Heart left ventricle (tissue), 16 donors: Measurements from ENCODE around the gene LPP. TPM values are rescaled to one million over a fixed set of nuclear protein-coding genes. Genes with fewer than 3 reads are reported as not detected.
A peak's percentile ranks its signal among the peaks of the same experiment; 100 is the strongest.

Experiments used
- ATAC-seq, 4 donors: fragments of 200-7000 bp; cut with Tn5 transposase; one replicate each; pipeline ENCODE4 v1.9.1; 2020 to 2022; ENCODE audit warnings: moderate library complexity in 4 of 4, mild to moderate bottlenecking in 3 of 4, moderate number of reproducible peaks in 1 of 4
- DNase-seq, 5 donors: peaks; one replicate each; pipeline ENCODE4 v3.0.0-alpha.2; 2020
- H3K27ac ChIP-seq, 12 donors: fragments of 200-600 bp; sonication (generic) in 4 of 12; one replicate each; pipeline versions ENCODE4 v1.5.0 to v1.8.0; 2016 to 2022; ENCODE audit warnings: mild to moderate bottlenecking in 2 of 12
- H3K27me3 ChIP-seq, 9 donors: fragments of 200-600 bp; sonication (generic) in 2 of 9; one replicate each; pipeline versions ENCODE4 v1.5.1 to v1.8.0; 2016 to 2022; ENCODE audit warnings: mild to moderate bottlenecking in 3 of 9
- H3K36me3 ChIP-seq, 9 donors: fragments of 200-600 bp; sonication (generic) in 2 of 9; one replicate each; pipeline versions ENCODE4 v1.5.0 to v1.8.0; 2018 to 2022; ENCODE audit warnings: mild to moderate bottlenecking in 2 of 9
- H3K4me1 ChIP-seq, 12 donors: fragments of 200-600 bp; sonication (generic) in 4 of 12; one replicate each; pipeline versions ENCODE4 v1.5.0 to v1.8.0; 2016 to 2022; ENCODE audit warnings: mild to moderate bottlenecking in 3 of 12
- H3K4me3 ChIP-seq, 12 donors: fragments of 200-600 bp; sonication (generic) in 4 of 12; one replicate each; pipeline versions ENCODE4 v1.5.0 to v1.8.0; 2017 to 2022; ENCODE audit warnings: mild to moderate bottlenecking in 9 of 12, moderate library complexity in 4 of 12
- H3K9me3 ChIP-seq, 12 donors: fragments of 200-600 bp; sonication (generic) in 4 of 12; one replicate each; pipeline versions ENCODE4 v1.5.0 to v1.8.0; 2016 to 2022; ENCODE audit warnings: mild to moderate bottlenecking in 1 of 12
- CTCF ChIP-seq, 12 donors: fragments of 200-600 bp; sonication (generic) in 4 of 12; IDR thresholded peaks; one replicate each; pipeline versions ENCODE4 v1.5.0 to v1.8.0; 2018 to 2022; ENCODE audit warnings: antibody characterized with exemption in 12 of 12, mild to moderate bottlenecking in 5 of 12
- POLR2A ChIP-seq, 2 donors: fragments of 450-650 bp; IDR thresholded peaks; one replicate each; pipeline ENCODE4 v1.6.1; 2017; ENCODE audit warnings: antibody characterized with exemption in 2 of 2, mild to moderate bottlenecking in 2 of 2, moderate library complexity in 2 of 2
- WGBS, 4 donors: extraction: QIAGEN DNeasy Blood & Tissue Kit in 2 of 4; methylation state at CpG; one replicate each; pipeline versions ENCODE4 v1.1.5 to v1.1.7; 2013 to 2018; 5-methylcytosine and 5-hydroxymethylcytosine counted together
- intact Hi-C, 10 donors: fragments of 100-400 bp; cut with DNase I; formaldehyde crosslinking; loops; one replicate each; pipeline versions ENCODE4 v1.11.1 to v1.14.2; 2022
- polyA plus RNA-seq, 2 donors: library from polyadenylated mRNA; stranded (reverse); fragments of 200-250 nt; gene quantifications; one replicate each; pipeline ENCODE4 v1.2.3, GENCODE V29; 2013
- total RNA-seq, 9 donors: library from RNA; depleted of rRNA in 2 of 9; stranded (reverse); fragments of >200 nt in 2 of 9; fragmentation: NEBNext Ultra II Directional in 3 of 9; extraction: Animal tissue kit (Norgen Biotek cat#: 25700) in 3 of 9; gene quantifications; one replicate each; pipeline versions ENCODE4 v1.1.0 to v1.2.4, GENCODE V29; 2016 to 2023
- donor health status: ischemic (EF 13 %, LVEDD 7.1; RV severe dilation, severe dysfunction).
- donor health status: healthy with polysubstance abuse.
- donor health status: DM: no; HTN: yes; CAD: no.
- donor health status: DM: no; HTN: no; CAD: no.
- donor health status: ischemic (EF 25% LVEDD 6.9; RV normal size, moderate dysfunction).
- donor health status: ischemic (EF 25% LVEDD 5.7; RV mildly dilated, moderate dysfunction).
- donor health status: healthy.
- donor health status: DM: yes; HTN: yes; CAD: no.
- donor health status: ischemic (EF 35%, LVEDD 5.7; RV mildly dilated, moderate dysfunction).
- donor health status: nonischemic (EF 11% LVEDD 7.7; RV severe dilation, severe dysfunction).
- donor health status: DM: yes; HTN: yes; CAD: no.
- donor health status: PGD.
- donor health status: ischemic (EF 29% LVEDD 5.4; RV normal size, mild dysfunction).
- donor health status: nonischemic (EF 23%, LVEDD 6.1; RV moderate dilation, normal function).

LPP gene
- total and polyA plus RNA-seq, 11 donors: 9.2 to 178 (median 100) TPM

GRCh38 chr3:188697127-188697526 lies 543.2 kb downstream of the LPP start:
- no peaks in the 10 kb centered on the region for H3K36me3 ChIP-seq
- intact Hi-C loops: no loop called here
- H3K4me3 ChIP-seq: no peak overlapping the region
- no peak overlapping the region for H3K27ac ChIP-seq
- H3K4me1 ChIP-seq: peaks cover 0 to 34% (median 0%) of the 10 kb centered on the region in 12 donors
- no peak for DNase-seq
- WGBS, 4 donors: 85 to 90% (median 90%) methylated on average over 7 of the region's 7 CpGs
- no peak for ATAC-seq
- no peaks in the 10 kb centered on the region for H3K9me3 ChIP-seq
- H3K27me3 ChIP-seq: no peaks in the 10 kb centered on the region
- TF ChIP-seq POLR2A (IDR thresholded peaks at IDR 0.05) (no peak), CTCF (IDR thresholded peaks at IDR 0.05) (no peak)

GRCh38 chr3:188698436-188698835 lies 544.5 kb downstream of the LPP start:
- Histone ChIP-seq H3K27me3 (no peaks in the 10 kb centered on the region), H3K36me3 (no peaks in the 10 kb centered on the region), H3K9me3 (no peaks in the 10 kb centered on the region), H3K4me3 (no peak overlapping the region), H3K4me1 (peaks cover 0 to 42% (median 0%) of the 10 kb centered on the region in 12 donors), H3K27ac (no peak overlapping the region)
- TF ChIP-seq POLR2A (IDR thresholded peaks at IDR 0.05) (no peak), CTCF (IDR thresholded peaks at IDR 0.05) (no peak)
- intact Hi-C loops: no loop called here
- WGBS, 4 donors: 89 to 96% (median 95%) methylated on average over 12 of the region's 12 CpGs
- ATAC-seq (no peak), DNase-seq (no peak)

- peaks cover 0 to 42% (median 0%) of the 10 kb centered on the region in 12 donors for H3K4me1 ChIP-seq
- no peak overlapping the region for H3K4me3 ChIP-seq
- no peak for TF ChIP-seq CTCF (IDR thresholded peaks at IDR 0.05)
- no peak for TF ChIP-seq POLR2A (IDR thresholded peaks at IDR 0.05)
- ATAC-seq (no peak), DNase-seq (no peak)
- H3K27ac ChIP-seq: peak overlapping the region in 1 of 12 donors; percentile 82
- H3K27me3 ChIP-seq: no peaks in the 10 kb centered on the region
- intact Hi-C loops: no loop called here
- H3K36me3 ChIP-seq: no peaks in the 10 kb centered on the region
- H3K9me3 ChIP-seq: no peaks in the 10 kb centered on the region
Observed at GRCh38 chr3:188700501-188700900, 546.5 kb downstream of the LPP start.

- DNase-seq (no peak), ATAC-seq (no peak)
- Histone ChIP-seq H3K9me3 (no peaks in the 10 kb centered on the region), H3K36me3 (no peaks in the 10 kb centered on the region), H3K4me3 (no peak overlapping the region), H3K27ac (peak overlapping the region in 1 of 12 donors; percentile 82), H3K27me3 (no peaks in the 10 kb centered on the region), H3K4me1 (peaks cover 0 to 43% (median 0%) of the 10 kb centered on the region in 12 donors)
- intact Hi-C loops: no loop called here
- no peak for TF ChIP-seq POLR2A (IDR thresholded peaks at IDR 0.05)
- TF ChIP-seq CTCF (IDR thresholded peaks at IDR 0.05): no peak
Observed at GRCh38 chr3:188700918-188701317, 547.0 kb downstream of the LPP start.
